ENCODE measurements around the gene TDRKH.

DNA sequence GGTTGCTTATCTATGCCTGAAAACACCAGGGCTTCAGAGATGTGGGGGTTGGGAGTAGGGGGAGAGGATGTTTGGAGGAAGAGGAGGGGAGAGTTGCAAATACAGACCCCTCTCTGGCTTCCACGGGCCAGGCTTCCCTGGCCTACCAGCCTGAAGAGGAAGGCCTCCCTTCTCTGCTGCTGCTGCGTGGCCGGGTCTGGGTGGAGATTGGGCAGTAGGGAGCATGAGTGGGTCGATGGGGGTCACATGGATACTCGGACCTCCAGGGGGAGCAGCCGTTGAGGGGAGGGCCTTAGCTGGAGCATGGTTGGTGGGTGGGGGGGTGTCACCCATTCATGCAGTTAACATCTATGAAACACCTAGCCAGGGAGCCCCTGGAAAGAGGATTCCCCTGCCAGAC lies 39.8 kb upstream of the TDRKH start:
- TF ChIP-seq, protein P1, sequence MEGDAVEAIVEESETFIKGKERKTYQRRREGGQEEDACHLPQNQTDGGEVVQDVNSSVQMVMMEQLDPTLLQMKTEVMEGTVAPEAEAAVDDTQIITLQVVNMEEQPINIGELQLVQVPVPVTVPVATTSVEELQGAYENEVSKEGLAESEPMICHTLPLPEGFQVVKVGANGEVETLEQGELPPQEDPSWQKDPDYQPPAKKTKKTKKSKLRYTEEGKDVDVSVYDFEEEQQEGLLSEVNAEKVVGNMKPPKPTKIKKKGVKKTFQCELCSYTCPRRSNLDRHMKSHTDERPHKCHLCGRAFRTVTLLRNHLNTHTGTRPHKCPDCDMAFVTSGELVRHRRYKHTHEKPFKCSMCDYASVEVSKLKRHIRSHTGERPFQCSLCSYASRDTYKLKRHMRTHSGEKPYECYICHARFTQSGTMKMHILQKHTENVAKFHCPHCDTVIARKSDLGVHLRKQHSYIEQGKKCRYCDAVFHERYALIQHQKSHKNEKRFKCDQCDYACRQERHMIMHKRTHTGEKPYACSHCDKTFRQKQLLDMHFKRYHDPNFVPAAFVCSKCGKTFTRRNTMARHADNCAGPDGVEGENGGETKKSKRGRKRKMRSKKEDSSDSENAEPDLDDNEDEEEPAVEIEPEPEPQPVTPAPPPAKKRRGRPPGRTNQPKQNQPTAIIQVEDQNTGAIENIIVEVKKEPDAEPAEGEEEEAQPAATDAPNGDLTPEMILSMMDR (IDR thresholded peaks at IDR 0.05; ENCODE audit: borderline replicate concordance, extremely low read depth, low read length, poor library complexity, severe bottlenecking): no peak
- TF ChIP-seq EZH2 (IDR thresholded peaks at IDR 0.05; ENCODE audit: borderline replicate concordance, low read depth, low read length, severe bottlenecking): no peak

All from DND-41 (cell line).